GM08714 (cell line): ENCODE data around the gene FRG2.
"Not testable (repeated sequence)": the region's sequence is repeated elsewhere in the genome, so short reads cannot be mapped to it uniquely, and the experiment has no call there.

Experiments used
- H3K4me3 ChIP-seq: fragments of 200-500 bp; sonication (Bioruptor generic); 2 replicates; pipeline ENCODE4 v1.5.1; 2014; ENCODE audit warnings: mild to moderate bottlenecking, low read length, inconsistent platforms
- ZNF274 ChIP-seq: IDR thresholded peaks from 2 replicates; pipeline ENCODE4 v1.6.1; 2012; ENCODE audit warnings: mild to moderate bottlenecking, low read depth, low read length

Gene FRG2

DNA sequence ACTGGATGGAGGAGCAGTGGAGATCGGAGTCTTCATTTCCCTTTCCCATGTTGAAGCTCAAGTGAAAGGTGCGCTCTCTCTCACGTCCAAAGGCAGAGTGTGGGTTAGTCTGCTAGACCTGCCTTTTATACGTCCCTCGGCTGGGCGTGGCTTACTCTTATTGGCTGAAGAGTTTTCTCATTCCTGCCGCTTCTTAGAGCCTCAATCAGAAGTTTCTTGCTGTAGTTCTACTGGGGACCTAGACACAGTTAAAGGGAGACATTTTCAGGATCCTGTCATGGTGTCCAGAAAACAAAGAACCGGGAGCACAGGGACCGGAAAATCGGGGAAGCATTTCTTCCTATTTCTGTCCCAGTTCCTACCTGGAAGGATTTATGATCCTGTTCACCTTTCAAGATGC is at the start of gene FRG2:
TSS of gene FRG2 (minus strand) at position 101 of the 400 bp plus-strand sequence. CDS start at position 49, 52 bp downstream.
- not testable (repeated sequence) for H3K4me3 ChIP-seq

DNA sequence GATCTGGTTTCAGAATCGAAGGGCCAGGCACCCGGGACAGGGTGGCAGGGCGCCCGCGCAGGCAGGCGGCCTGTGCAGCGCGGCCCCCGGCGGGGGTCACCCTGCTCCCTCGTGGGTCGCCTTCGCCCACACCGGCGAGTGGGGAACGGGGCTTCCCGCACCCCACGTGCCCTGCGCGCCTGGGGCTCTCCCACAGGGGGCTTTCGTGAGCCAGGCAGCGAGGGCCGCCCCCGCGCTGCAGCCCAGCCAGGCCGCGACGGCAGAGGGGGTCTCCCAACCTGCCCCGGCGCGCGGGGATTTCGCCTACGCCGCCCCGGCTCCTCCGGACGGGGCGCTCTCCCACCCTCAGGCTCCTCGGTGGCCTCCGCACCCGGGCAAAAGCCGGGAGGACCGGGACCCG is 41.3 kb upstream of the FRG2 start:
- not testable (repeated sequence) for H3K4me3 ChIP-seq

DNA sequence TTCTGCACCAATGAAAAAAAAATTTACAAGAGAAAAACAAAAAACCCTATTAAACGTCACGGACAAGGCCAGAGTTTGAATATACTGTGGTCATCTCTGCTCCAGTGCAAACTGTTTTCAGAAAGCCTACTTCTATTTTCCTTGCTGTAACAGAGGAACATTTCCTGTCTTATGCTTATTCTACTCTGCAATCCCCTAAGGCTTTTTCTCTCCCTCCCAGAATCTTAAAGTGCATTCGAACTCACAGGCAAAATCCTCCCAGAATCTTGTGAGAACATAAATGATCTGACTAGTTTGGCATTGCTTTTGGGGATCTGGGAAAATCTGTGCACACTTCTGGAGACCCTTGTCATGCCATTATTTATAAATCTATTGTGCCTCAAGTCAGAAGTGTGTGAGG is 37.7 kb upstream of the FRG2 start:
- not testable (repeated sequence) for H3K4me3 ChIP-seq

DNA sequence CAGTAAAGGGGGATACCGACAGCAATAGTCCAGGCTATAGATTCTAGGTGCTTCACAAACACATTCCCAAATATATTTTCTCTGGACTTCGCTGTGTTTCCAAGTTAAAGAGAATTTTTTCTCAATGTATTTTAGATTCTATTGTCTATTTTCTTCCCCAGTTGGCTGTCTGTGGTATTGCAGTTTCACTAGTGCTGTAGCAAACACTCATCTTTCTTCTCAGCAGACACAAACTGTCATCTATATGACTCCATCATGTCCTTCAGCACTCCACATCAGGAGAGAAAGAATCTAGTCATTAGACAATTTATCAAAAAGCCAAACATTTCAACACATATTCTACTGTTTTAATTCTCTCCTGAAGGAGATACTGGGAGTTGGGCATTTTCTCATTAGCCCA is 37.3 kb upstream of the FRG2 start, which contains the start of gene DBET:
TSS of gene DBET (plus strand) at position 161 of the 400 bp plus-strand sequence.
- not testable (repeated sequence) for H3K4me3 ChIP-seq

DNA sequence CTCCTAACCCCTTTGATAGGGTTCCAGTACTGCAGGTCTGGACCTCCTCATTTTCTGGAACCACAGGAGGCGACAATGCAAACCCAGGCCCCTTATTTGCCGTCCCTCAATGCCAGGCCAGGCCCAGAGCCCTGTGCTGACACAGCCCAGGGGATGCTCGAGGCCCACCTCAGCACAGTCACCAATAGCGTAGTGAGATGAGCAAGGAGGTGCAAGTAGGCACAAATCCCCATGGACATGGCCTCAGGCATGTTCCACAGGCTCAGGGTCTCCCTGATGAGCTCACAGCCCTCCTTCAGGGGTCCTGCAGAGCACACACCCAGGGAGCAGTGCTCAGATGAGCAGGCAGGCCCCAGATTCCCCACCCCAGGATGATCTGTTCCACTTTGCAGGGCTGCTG is 31.9 kb upstream of the FRG2 start:
- H3K4me3 ChIP-seq = not testable (repeated sequence)

DNA sequence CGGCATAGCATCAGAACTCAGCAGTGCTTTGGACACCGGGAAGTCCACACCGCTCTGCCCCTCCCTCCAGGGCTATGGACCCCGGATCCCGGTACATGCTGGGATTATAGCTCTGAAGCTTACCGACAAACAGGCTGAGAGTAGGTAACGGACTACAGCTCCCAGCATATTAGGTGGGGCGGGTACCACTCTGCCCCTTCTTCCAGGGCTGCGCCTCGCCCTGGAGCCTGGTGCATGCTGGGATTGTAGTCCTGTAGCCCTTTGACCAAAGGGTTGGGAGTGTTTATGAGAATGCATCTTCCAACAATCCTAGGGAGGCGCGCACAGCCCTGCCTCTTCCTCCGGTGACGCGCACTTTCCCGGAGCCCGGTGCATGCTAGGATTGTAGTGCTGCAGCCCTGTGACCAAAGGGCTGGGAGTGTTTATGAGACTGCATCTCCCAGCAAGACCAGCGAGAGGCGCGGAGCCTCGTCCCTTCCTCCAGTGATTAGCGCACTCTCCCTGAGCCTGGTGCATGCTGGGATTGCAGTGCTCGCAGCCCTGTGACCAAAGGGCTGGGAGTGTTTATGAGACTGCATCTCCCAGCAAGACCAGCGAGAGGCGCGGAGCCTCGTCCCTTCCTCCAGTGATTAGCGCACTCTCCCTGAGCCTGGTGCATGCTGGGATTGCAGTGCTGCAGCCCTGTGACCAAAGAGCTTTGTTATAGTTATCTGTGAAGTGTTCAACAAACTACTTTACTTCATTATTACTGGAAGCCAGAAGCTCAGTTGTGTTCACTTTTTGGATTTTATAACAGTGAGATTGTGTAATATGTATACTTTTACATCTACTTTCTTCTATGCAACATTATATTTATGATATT is 22.6 kb upstream of the FRG2 start:
- H3K4me3 ChIP-seq = not testable (repeated sequence)

DNA sequence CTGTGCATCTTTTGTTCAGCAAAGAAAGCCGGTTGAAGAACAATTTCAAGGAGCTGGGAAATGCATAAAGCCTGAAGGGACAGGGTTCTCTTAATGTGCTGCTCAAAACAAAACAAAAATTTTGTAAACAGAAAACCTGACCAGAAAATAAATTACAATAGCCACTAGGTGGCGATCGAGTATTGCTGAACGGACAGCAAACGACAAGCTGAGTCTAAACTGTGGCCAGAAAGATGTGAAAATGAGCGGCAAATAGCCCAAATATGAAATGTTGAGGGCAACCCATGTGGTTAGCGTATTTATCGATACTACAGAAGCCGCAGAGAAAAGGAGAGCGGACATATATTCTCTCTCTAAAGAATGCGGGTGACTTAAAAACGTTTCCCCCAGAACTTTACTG is 20.6 kb upstream of the FRG2 start:
- not testable (repeated sequence) for H3K4me3 ChIP-seq

DNA sequence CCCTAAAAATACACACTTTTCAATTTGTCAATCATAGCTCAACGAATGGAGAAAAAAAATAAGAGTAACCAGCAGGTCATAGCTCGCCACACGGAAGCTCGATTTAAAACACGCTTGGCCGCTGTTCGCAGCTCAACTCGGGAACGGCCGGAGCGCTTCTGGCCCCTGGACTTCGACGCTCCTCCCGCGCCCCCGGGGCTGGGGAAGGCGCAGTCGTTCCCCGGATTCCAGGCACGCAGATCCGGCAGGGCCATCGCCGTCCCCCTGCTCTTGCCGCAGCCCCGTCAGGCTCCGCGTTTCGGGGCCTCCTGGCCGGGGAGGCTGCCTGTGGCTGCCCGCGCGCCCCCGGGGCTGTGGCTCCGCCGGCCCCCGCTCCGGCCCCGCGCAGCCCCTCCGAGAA is 13.8 kb upstream of the FRG2 start:
- H3K4me3 ChIP-seq = not testable (repeated sequence)

DNA sequence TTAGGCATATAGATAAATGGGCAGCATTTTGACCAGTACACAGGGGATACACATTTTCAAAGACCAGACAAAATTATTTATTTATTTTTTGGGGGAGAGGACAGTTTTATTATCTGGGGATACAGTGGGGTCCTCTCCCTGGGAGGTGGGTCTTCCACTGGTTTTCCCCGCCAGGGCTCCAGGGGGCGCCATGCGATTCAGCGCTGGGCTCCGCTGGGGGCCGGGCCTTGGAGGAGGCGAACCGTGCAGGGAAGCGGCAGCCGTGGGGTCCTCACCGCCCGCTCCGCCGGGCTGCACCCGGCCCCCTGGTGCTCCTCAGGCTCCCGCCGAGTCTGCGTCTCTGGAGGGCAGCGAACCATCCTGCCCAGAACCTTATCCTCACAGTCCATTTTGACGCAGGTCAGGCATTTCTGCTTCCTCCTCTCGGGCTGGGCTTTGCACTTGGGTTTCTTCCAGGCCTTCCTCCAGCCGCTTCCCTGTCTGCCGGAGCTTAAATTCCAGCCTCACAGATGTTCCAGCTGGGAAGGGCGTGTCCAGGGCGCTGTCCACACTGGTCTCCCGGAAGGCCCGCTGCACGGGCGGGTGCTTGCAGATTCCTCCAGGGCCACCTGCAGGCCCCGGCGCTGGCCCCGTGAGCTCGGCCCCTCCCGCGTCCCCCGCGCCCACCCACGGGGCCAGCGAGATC is 10.8 kb upstream of the FRG2 start:
- not testable (repeated sequence) for H3K4me3 ChIP-seq

DNA sequence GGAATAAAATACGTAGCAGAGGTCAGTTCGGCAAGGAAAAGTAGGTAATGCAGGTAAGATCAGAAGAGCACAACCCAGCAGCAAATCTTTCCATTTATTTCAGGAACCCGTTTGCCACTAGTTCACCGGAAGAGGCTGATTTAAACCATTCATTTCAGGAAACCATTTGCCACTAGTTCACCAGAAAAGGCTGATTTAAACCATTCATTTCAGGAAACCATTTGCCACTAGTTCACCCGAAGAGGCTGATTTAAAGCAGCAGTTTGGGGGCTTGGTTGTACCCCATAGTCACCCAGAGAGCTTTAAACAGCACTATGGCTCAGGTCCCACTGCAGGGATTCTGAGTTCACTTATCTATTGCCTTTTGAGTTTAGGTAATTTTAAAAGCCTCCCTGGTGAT is 4.2 kb upstream of the FRG2 start:
- not testable (repeated sequence) for H3K4me3 ChIP-seq

DNA sequence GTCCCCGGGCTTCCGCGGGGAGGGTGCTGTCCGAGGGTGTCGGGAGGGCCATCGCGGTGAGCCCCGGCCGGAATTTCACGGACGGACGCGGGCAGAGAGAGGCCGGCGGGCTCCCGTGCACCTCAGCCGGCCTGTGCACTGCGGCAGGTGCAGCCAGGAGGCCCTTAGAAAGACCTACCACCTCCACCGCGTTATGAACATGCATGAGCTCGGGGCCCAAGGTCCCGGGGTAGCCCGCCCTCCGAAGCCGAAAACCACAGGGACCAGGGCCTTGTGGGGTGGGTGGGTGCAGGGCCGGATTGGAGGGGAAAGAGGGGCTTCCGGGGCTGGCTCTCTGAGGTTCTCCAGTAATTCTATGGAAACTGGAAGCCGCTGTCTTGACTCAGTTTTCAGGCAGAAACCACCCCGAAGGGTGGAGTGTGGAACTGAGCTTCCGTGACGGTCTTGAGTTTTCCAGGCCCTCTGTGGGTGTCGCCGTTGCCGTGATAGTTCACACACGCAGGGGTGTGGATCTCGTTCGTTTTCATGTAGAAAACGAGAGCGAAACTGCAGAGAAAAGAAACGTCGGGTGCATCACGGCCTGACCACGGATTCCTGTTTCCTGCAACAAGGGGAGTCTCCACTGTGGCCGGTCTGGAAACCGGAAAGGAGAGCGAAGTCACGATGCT is 4.3 kb downstream of the FRG2 start:
- H3K4me3 ChIP-seq = not testable (repeated sequence)

DNA sequence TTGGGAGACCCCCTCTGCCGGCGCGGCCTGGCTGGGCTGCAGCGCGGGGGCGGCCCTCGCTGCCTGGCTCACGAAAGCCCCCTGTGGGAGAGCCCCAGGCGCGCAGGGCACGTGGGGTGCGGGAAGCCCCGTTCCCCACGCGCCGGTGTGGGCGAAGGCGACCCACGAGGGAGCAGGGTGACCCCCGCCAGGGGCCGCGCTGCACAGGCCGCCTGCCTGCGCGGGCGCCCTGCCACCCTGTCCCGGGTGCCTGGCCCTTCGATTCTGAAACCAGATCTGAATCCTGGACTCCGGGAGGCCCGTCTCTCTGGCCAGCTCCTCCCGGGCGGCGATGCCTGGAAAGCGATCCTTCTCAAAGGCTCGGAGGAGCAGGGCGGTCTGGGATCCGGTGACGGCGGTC is 5.1 kb downstream of the FRG2 start:
- not testable (repeated sequence) for H3K4me3 ChIP-seq

DNA sequence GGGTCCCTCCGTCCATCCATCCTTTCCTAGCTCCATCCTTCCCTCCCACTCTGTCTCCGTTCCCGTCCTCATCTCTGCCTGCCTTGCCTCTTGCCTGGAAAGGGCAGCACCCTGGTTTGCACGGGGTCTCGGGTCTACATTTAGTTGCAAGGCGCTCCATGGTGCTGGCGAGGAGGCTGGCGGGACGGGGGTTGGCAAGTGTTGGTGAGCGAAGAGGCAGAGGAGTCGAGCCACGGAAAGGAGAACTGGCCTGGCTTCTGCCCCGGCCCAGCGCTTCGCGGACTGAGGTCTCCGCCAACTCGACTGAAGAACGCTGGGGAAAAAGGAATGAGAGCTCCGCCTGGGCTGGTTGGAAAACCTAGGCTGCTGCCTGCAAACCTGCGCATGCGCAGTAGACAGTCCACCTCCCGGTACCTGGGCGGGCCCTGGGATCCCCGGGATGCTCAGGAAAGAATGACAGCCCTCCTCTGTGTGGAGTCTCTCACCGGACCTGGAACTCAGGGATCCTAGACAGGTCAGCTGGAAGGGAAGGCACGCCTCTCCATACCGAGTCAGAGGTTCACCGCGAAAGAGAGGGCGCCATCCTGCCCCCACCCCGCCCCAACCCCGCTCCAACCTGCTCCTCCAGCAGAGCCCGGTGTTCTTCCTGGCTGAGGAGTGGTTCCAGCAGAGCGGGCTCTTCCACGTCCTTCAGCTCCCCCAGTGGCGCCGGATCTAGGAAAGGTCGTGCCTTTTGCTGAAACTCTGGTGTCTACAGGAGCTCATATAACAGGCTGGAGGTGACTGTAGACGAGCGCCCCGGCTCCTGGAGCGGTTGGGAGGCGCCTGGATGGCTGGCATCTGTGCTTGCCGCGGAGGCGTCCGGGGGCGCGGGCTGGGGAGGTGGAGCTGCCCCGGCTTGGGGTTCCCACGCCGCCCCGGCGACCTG is 6.0 kb downstream of the FRG2 start:
- no peak for TF ChIP-seq ZNF274
- no peak overlapping the region for H3K4me3 ChIP-seq

DNA sequence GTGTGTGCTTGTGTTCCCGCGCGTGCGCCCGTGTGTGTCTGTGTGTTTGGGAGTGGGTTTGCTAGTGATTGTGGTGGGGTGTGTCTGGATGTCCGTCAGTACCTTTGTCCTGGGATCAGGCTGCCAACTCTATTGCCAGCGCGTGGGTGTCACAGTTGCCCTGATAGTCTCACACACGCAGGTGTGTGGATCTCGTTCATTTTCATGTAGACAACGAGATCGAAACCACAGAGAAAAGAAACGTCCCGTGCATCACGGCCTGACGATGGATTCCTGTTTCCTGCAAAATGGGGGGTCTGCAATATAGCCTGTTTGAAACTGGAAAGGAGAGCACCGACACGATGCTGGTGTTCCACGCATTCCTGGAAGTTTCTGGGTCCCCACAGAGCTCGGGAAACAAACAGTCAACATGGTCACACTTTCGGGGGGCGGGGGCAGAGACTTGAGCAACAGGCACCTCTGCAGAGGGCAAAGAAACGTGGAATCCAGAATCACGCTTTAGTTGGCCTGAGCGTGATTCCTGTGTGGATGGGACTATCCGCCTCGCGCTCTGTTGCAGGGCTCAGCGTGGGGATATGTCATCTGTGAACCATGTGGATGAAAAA is 7.1 kb downstream of the FRG2 start:
- not testable (repeated sequence) for H3K4me3 ChIP-seq
